Caco-2 (cell line): ENCODE measurements around the gene ZNF273. TPM values are rescaled to one million over a fixed set of nuclear protein-coding genes. Genes with fewer than 3 reads are reported as not detected.
A peak's percentile ranks its signal among the peaks of the same experiment; 100 is the strongest.

Experiments
- BruUV-seq: library from RNA; stranded (reverse); fragments of 400-500 nt; replicated peaks from 2 replicates; lab custom pipeline; 2021; lab: Mats Ljungman, UMichigan
- CTCF ChIA-PET: fragments of 300-600 bp; sonication (Branson Sonifier 250); formaldehyde crosslinking; loops from one replicate; lab custom pipeline; 2022; ENCODE audit warnings: antibody characterized with exemption; lab: Charles Lee
- POLR2A ChIA-PET: fragments of 300-600 bp; sonication (Branson Sonifier 250); formaldehyde crosslinking; loops from one replicate; lab custom pipeline; 2022; ENCODE audit warnings: antibody characterized with exemption; lab: Charles Lee
- DNase-seq, 2 experiments: peaks; one replicate each; pipeline versions ENCODE4 v3.0.0 to v3.0.0-alpha.2; 2020 to 2022
- H3K27me3 ChIP-seq: replicated peaks from 2 replicates; pipeline ENCODE4 v1.6.0; 2011; ENCODE audit warnings: low read length; ENCODE audit not compliant: control insufficient read depth, insufficient read depth
- H3K36me3 ChIP-seq: 2 replicates; pipeline ENCODE4 v1.5.1; 2011; ENCODE audit warnings: low read length; ENCODE audit not compliant: control insufficient read depth, insufficient read depth
- H3K4me1 ChIP-seq: fragments of 250-450 bp; sonication (Bioruptor Pico); 2 replicates; pipeline ENCODE4 v1.5.1; 2020; ENCODE audit warnings: mild to moderate bottlenecking
- H3K4me3 ChIP-seq: 2 replicates; pipeline ENCODE4 v1.5.1; 2011; ENCODE audit warnings: low read depth, mild to moderate bottlenecking, control low read depth, low read length
- H3K9me3 ChIP-seq: fragments of 250-450 bp; sonication (Bioruptor Pico); 2 replicates; pipeline ENCODE4 v1.5.1; 2020; ENCODE audit warnings: mild to moderate bottlenecking, moderate library complexity
- H3K27ac Mint-ChIP-seq: one replicate; pipeline ENCODE4 v1.8.0; 2022; ENCODE audit warnings: mixed read lengths; ENCODE audit not compliant: unreplicated experiment
- H3K27me3 Mint-ChIP-seq: one replicate; pipeline ENCODE4 v1.8.0; 2022; ENCODE audit warnings: mixed read lengths; ENCODE audit not compliant: insufficient read depth, unreplicated experiment
- H3K36me3 Mint-ChIP-seq: one replicate; pipeline ENCODE4 v1.8.0; 2022; ENCODE audit warnings: mild to moderate bottlenecking, mixed read lengths; ENCODE audit not compliant: insufficient read depth, unreplicated experiment
- H3K4me1 Mint-ChIP-seq: one replicate; pipeline ENCODE4 v1.8.0; 2022; ENCODE audit warnings: low read depth, mixed read lengths; ENCODE audit not compliant: unreplicated experiment
- H3K4me3 Mint-ChIP-seq: one replicate; pipeline ENCODE4 v1.8.0; 2022; ENCODE audit warnings: mild to moderate bottlenecking, moderate library complexity, mixed read lengths; ENCODE audit not compliant: unreplicated experiment
- H3K9me3 Mint-ChIP-seq: one replicate; pipeline ENCODE4 v1.8.0; 2022; ENCODE audit warnings: mixed read lengths; ENCODE audit not compliant: unreplicated experiment
- intact Hi-C: fragments of 100-400 bp; cut with micrococcal nuclease; formaldehyde crosslinking; loops from one replicate; pipeline ENCODE4 v1.10.0; 2022; ENCODE audit not compliant: unreplicated experiment
- total RNA-seq: library from RNA; stranded (reverse); gene quantifications from 2 replicates; pipeline ENCODE4 v1.2.3, GENCODE V29; 2022
- TF ChIP-seq, protein P1 (sequence below), 2 experiments: fragments of 200-600 bp in 1 of 2; IDR thresholded peaks; 1 replicate in 1 of 2; 2 replicates in 1 of 2; pipeline versions ENCODE4 v1.5.1 to v1.8.0; 2011 to 2022; ENCODE audit warnings: antibody characterized with exemption in 1 of 2, control low read depth in 1 of 2, inconsistent platforms in 1 of 2, low read depth in 1 of 2, low read length in 1 of 2, mild to moderate bottlenecking in 1 of 2, moderate library complexity in 1 of 2; ENCODE audit not compliant: insufficient read depth in 1 of 2, severe bottlenecking in 1 of 2, unreplicated experiment in 1 of 2

Gene ZNF273
- total RNA-seq, 1 experiment from 2014 or later, result 10.1 TPM

GRCh38 chr7:64884085-64884912 lies 18.8 kb upstream of the ZNF273 start:
- Histone ChIP-seq H3K36me3 (no peaks in the 10 kb centered on the region), H3K4me3 (no peak overlapping the region), H3K9me3 (peaks cover 25% of the 10 kb centered on the region), H3K27me3 (no peaks in the 10 kb centered on the region), H3K4me1 (peaks cover under 1% of the 10 kb centered on the region; the same call in 1 of the 2 replicates)
- Mint-ChIP-seq H3K36me3 (no peaks in the 10 kb centered on the region), H3K27me3 (peaks cover 3% of the 10 kb centered on the region), H3K27ac (no peak overlapping the region), H3K4me1 (no peaks in the 10 kb centered on the region), H3K9me3 (no peaks in the 10 kb centered on the region), H3K4me3 (no peak overlapping the region)
- intact Hi-C loops, result no loop called here
- TF ChIP-seq, protein P1, sequence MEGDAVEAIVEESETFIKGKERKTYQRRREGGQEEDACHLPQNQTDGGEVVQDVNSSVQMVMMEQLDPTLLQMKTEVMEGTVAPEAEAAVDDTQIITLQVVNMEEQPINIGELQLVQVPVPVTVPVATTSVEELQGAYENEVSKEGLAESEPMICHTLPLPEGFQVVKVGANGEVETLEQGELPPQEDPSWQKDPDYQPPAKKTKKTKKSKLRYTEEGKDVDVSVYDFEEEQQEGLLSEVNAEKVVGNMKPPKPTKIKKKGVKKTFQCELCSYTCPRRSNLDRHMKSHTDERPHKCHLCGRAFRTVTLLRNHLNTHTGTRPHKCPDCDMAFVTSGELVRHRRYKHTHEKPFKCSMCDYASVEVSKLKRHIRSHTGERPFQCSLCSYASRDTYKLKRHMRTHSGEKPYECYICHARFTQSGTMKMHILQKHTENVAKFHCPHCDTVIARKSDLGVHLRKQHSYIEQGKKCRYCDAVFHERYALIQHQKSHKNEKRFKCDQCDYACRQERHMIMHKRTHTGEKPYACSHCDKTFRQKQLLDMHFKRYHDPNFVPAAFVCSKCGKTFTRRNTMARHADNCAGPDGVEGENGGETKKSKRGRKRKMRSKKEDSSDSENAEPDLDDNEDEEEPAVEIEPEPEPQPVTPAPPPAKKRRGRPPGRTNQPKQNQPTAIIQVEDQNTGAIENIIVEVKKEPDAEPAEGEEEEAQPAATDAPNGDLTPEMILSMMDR (IDR thresholded peaks at IDR 0.05; ENCODE audit: insufficient read depth in 1 of 2, low read depth in 1 of 2, low read length in 1 of 2, severe bottlenecking in 1 of 2, unreplicated experiment in 1 of 2), result no peak
- ChIA-PET CTCF (no interaction called here), POLR2A (no interaction called here)
- DNase-seq, result no peak
- no TSS peak for BruUV-seq

GRCh38 chr7:64884913-64885370 lies 18.1 kb upstream of the ZNF273 start:
- H3K27me3 ChIP-seq, result no peaks in the 10 kb centered on the region
- no peaks in the 10 kb centered on the region for H3K36me3 Mint-ChIP-seq
- H3K27me3 Mint-ChIP-seq, result peaks cover 3% of the 10 kb centered on the region
- TF ChIP-seq, protein P1 (IDR thresholded peaks at IDR 0.05; ENCODE audit: insufficient read depth in 1 of 2, low read depth in 1 of 2, low read length in 1 of 2, severe bottlenecking in 1 of 2, unreplicated experiment in 1 of 2), result no peak
- CTCF ChIA-PET, result no interaction called here
- H3K4me3 Mint-ChIP-seq, result no peak overlapping the region
- no TSS peak for BruUV-seq
- intact Hi-C loops, result no loop called here
- peaks cover 6% of the 10 kb centered on the region; the same call in 1 of the 2 replicates for H3K4me1 ChIP-seq
- POLR2A ChIA-PET, result no interaction called here
- no peak overlapping the region for H3K4me3 ChIP-seq
- no peaks in the 10 kb centered on the region for H3K4me1 Mint-ChIP-seq
- peaks cover 20% of the 10 kb centered on the region for H3K9me3 ChIP-seq
- H3K36me3 ChIP-seq, result no peaks in the 10 kb centered on the region
- DNase-seq, result peak in 1 of 2 experiments; percentile 20
- no peak overlapping the region for H3K27ac Mint-ChIP-seq
- H3K9me3 Mint-ChIP-seq, result no peaks in the 10 kb centered on the region

DNA sequence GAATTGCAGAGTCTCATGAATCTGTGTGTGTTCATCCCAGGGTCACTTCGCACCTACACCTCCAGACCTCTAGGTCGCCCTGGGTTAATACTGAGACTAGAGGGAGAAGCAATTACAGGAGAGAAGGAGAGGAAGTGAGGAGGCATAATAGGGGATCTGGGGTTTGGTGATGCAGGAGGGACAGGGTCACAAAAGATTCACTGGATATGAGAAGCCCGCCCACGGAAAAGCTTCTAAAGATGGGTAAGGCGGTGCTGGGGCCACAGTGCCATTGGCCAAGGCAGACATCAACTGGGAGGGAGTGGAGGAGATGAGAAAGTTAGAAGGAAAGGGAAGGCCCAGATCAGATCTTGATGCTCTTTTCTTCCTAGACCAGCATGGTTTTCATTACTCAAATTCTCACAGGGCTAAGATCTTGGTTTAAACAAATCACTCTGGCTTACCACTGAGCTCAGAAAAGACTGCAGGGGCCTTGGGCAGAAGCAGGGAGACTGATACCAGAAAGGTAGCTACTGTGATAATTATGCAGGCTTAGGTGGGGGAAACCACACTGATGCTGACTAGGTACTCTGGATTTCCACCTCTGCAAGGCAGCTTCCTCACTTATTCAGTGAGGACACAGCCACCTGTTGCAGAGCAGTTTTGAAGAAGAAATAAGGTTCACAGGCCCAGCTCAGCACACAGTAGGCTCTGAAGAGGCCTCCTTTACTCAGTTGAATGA lies 17.4 kb upstream of the ZNF273 start:
- TF ChIP-seq, protein P1 (IDR thresholded peaks at IDR 0.05; ENCODE audit: insufficient read depth in 1 of 2, low read depth in 1 of 2, low read length in 1 of 2, severe bottlenecking in 1 of 2, unreplicated experiment in 1 of 2), result no peak
- Mint-ChIP-seq H3K27me3 (peaks cover 3% of the 10 kb centered on the region), H3K4me1 (no peaks in the 10 kb centered on the region), H3K9me3 (no peaks in the 10 kb centered on the region), H3K36me3 (no peaks in the 10 kb centered on the region), H3K27ac (no peak overlapping the region), H3K4me3 (no peak overlapping the region)
- no peaks in the 10 kb centered on the region for H3K27me3 ChIP-seq
- H3K9me3 ChIP-seq, result peaks cover 13% of the 10 kb centered on the region
- CTCF ChIA-PET, result no interaction called here
- intact Hi-C loops, result no loop called here
- POLR2A ChIA-PET, result no interaction called here
- peaks cover 6% of the 10 kb centered on the region; the same call in 1 of the 2 replicates for H3K4me1 ChIP-seq
- no TSS peak for BruUV-seq
- DNase-seq, result no peak
- no peak overlapping the region for H3K4me3 ChIP-seq
- H3K36me3 ChIP-seq, result no peaks in the 10 kb centered on the region
